ENCODE results near the gene STX19.

DNA sequence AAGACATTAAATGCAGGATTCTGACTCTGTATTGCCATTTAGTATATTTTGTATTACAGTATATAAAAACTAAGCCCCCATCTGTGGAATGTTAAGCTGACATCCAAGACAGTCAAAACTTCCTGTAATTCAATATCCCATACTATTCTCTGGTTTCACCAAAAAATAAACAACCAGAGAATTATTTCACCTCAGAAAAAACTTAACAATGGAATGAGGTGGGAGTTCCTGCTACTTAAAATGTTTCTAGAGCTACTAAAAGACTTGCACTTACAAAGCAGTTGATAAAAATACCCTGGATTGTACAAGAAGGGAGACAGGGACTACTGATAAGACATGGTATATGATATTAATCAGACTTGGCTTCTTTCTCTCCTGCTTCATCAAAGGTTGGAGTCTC lies 40.1 kb downstream of the STX19 start:
- TF ChIP-seq NPAS2 (CRISPR knock-in tag; IDR thresholded peaks at IDR 0.05; ENCODE audit: borderline replicate concordance) (no peak), NR2C2 (CRISPR knock-in tag; IDR thresholded peaks at IDR 0.05; ENCODE audit: borderline replicate concordance) (no peak), THYN1 (CRISPR knock-in tag; IDR thresholded peaks at IDR 0.05; ENCODE audit: borderline replicate concordance, low read depth) (no peak), SP2 (CRISPR knock-in tag; IDR thresholded peaks at IDR 0.05) (no peak), SMAD1 (CRISPR knock-in tag; IDR thresholded peaks at IDR 0.05; ENCODE audit: borderline replicate concordance, low read depth) (no peak), RBAK (CRISPR knock-in tag; IDR thresholded peaks at IDR 0.05) (no peak)
- TF ChIP-seq, protein P1, sequence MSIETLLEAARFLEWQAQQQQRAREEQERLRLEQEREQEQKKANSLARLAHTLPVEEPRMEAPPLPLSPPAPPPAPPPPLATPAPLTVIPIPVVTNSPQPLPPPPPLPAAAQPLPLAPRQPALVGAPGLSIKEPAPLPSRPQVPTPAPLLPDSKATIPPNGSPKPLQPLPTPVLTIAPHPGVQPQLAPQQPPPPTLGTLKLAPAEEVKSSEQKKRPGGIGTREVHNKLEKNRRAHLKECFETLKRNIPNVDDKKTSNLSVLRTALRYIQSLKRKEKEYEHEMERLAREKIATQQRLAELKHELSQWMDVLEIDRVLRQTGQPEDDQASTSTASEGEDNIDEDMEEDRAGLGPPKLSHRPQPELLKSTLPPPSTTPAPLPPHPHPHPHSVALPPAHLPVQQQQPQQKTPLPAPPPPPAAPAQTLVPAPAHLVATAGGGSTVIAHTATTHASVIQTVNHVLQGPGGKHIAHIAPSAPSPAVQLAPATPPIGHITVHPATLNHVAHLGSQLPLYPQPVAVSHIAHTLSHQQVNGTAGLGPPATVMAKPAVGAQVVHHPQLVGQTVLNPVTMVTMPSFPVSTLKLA (IDR thresholded peaks at IDR 0.05): no peak
- TF ChIP-seq, protein P2, sequence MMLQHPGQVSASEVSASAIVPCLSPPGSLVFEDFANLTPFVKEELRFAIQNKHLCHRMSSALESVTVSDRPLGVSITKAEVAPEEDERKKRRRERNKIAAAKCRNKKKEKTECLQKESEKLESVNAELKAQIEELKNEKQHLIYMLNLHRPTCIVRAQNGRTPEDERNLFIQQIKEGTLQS (CRISPR knock-in tag; IDR thresholded peaks at IDR 0.05): no peak
- TF ChIP-seq, protein P3, sequence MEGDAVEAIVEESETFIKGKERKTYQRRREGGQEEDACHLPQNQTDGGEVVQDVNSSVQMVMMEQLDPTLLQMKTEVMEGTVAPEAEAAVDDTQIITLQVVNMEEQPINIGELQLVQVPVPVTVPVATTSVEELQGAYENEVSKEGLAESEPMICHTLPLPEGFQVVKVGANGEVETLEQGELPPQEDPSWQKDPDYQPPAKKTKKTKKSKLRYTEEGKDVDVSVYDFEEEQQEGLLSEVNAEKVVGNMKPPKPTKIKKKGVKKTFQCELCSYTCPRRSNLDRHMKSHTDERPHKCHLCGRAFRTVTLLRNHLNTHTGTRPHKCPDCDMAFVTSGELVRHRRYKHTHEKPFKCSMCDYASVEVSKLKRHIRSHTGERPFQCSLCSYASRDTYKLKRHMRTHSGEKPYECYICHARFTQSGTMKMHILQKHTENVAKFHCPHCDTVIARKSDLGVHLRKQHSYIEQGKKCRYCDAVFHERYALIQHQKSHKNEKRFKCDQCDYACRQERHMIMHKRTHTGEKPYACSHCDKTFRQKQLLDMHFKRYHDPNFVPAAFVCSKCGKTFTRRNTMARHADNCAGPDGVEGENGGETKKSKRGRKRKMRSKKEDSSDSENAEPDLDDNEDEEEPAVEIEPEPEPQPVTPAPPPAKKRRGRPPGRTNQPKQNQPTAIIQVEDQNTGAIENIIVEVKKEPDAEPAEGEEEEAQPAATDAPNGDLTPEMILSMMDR (CRISPR knock-in tag; IDR thresholded peaks at IDR 0.05): no peak
- TF ChIP-seq, protein P4, sequence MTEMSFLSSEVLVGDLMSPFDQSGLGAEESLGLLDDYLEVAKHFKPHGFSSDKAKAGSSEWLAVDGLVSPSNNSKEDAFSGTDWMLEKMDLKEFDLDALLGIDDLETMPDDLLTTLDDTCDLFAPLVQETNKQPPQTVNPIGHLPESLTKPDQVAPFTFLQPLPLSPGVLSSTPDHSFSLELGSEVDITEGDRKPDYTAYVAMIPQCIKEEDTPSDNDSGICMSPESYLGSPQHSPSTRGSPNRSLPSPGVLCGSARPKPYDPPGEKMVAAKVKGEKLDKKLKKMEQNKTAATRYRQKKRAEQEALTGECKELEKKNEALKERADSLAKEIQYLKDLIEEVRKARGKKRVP (CRISPR knock-in tag; IDR thresholded peaks at IDR 0.05): no peak
